ENCODE results near the gene MYO1D. TPM values are rescaled to one million over a fixed set of nuclear protein-coding genes. Genes with fewer than 3 reads are reported as not detected.

The MYO1D gene
- total RNA-seq, 1 donor: 94.0 TPM

DNA sequence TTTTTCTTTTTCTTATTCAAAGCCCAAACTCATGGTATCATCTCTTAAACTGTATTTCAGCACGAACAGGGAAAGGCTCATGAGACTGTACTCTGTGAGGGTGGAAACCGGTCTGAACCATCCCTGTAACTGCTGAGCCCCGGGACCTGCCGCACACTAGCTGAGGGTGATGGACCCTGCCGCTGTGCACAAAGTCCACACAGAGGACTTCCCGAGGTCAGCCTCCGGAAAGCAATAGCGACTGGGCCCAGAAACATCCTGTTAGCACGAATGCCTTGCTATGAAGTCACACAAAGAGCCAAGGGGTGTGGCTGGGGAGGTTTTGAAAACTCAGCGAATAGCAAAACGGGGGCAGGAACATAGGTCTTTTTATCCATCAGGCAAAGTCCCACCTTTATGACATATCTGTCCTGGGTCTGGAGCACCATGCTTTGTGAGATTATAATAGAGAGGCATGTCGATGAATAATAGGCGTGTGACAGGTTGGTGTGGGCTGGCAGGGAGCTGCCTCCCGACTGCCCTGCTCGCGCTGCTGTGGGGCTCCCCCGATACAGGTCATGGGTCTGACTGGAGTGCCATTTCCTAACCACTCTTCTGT, 356.7 kb downstream of the MYO1D start:
- DNase-seq (ENCODE audit: low read depth): no peak
- no peak overlapping the region for H3K4me3 ChIP-seq (ENCODE audit: low read depth, low read length)

DNA sequence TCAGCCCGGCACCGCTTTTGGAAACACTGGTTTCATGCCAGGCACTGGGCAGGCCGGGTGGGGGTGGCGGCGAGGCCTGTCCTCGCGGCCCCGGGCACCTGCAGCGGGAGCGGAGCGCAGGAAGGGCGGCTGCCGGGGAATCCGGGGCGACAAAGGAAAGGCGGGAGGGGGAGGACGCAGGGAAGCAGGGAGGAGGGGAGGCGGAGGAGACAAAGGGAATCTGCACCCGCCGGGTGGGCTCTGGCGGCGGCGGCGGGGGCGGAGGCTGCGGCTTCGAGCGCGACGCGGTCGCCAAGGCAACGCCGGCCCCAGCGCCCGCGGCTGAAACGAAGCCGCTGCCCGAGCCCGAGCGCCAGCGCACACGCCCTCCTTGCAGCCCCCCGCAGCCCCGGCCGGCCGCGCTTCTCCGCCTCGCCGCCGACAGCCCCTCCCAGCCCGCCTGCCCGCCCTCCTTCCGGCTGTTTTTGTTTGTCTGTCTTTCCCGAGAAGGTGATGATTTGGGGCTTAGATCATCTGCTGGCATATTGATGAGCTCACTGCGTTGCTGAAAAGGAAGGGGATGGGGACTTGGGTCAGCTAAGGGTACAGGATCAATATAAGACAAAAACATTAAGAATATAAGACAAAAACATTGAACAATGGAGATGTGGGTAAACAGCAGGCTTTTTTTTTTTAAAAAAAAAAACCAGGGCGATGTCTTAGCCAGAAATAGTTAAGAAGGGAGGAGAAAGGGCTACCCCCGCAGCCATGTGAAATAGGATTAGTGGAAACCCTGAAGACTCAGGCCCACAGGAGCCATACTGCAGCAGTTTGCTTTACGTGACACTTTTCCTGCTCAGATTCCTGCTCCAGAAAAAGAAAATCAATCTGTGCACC, 357.5 kb downstream of the MYO1D start:
- peak; percentile 4 for DNase-seq (ENCODE audit: low read depth)
- peak overlapping the region; percentile 49 for H3K4me3 ChIP-seq (ENCODE audit: low read depth, low read length)
- TF ChIP-seq, protein P1, sequence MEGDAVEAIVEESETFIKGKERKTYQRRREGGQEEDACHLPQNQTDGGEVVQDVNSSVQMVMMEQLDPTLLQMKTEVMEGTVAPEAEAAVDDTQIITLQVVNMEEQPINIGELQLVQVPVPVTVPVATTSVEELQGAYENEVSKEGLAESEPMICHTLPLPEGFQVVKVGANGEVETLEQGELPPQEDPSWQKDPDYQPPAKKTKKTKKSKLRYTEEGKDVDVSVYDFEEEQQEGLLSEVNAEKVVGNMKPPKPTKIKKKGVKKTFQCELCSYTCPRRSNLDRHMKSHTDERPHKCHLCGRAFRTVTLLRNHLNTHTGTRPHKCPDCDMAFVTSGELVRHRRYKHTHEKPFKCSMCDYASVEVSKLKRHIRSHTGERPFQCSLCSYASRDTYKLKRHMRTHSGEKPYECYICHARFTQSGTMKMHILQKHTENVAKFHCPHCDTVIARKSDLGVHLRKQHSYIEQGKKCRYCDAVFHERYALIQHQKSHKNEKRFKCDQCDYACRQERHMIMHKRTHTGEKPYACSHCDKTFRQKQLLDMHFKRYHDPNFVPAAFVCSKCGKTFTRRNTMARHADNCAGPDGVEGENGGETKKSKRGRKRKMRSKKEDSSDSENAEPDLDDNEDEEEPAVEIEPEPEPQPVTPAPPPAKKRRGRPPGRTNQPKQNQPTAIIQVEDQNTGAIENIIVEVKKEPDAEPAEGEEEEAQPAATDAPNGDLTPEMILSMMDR (IDR thresholded peaks at IDR 0.05; ENCODE audit: insufficient read depth, low read length): no peak

More for the DNA sequence above, 356.7 kb downstream of the MYO1D start:
- TF ChIP-seq, protein P1 (IDR thresholded peaks at IDR 0.05; ENCODE audit: insufficient read depth, low read length): no peak

DNA sequence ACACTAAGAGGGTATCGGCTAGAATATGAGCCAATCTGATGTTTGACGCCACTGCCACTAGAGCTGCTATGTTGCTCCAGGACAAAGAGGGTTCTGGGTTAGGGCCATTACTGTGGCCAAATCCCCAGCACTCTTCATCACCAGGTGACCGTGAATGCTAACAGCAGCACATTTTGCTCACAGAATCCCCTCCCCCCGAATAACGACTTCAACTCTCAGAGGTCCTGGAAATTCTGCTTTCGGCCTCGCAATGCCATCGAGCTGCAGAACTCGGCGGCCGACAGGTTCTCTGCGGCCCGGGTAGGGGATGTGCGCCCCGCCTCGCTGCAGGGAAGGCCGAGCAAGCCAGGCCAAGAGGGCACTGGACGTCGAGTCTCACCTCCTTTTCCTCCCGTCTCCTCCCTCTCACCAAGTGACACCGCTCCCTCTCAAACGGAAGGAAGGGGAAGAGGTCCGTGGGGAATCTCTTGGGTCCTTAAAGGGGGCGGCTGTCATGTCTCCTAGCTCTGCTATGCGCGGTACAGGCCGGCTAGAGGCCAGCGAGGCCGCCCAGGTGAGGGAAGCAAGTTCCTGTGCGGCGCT, 358.2 kb downstream of the MYO1D start:
- peak overlapping the region; percentile 49 for H3K4me3 ChIP-seq (ENCODE audit: low read depth, low read length)
- TF ChIP-seq, protein P1 (IDR thresholded peaks at IDR 0.05; ENCODE audit: insufficient read depth, low read length): no peak
- DNase-seq (ENCODE audit: low read depth): no peak

DNA sequence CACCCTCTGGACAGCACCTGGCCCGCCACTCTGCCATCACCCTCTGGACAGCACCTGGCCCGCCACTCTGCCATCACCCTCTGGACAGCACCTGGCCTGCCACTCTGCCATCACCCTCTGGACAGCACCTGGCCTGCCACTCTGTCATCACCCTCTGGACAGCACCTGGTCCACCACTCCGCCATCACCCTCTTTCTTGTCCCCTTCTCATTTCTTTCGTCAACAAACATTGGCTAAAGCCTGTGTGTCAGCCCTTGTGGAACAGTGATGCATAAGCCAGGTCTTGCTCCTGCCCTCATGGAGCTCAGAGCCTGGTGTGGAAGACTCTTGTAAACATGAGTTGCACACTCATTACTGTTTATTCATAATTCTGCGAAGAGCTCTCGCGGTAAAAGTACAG, 358.9 kb downstream of the MYO1D start:
- H3K4me3 ChIP-seq (ENCODE audit: low read depth, low read length): no peak overlapping the region
- TF ChIP-seq, protein P1 (IDR thresholded peaks at IDR 0.05; ENCODE audit: insufficient read depth, low read length): no peak
- DNase-seq (ENCODE audit: low read depth): no peak

DNA sequence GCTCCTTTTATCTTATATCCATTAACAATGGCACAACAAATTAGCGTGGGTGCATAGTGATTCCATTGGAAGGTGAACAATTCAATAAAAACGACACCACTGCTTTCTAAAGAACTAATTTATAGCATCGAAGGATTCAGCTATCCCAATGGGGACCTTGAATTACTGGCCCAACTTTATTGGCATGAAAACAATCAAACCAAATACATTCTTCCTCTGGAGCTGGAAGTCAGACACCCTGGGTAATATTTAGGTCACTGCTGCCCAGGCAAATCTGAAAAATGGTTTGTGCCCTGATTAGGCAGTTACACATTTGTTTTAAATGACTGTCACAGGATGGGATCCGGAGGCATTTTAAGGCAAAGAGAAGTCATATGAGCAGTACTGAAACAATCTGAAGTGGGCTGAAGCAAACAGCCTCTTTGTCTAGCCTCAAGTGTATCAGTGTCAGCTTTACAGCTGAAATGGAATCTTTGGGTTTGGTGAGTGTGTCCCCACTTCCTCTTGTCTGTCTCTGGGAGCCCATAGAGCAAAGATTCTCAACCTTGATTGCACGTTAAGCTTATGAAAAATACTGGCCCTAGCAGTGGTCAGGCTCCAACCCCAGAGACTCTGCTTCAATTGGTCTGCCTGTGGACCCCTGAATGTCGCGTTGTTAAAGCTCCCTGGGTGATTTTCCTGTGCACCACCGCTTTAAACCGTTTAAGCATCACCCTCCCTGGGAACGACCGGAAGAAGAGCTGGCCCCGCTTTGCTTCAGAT, 359.8 kb downstream of the MYO1D start:
- no peak for DNase-seq (ENCODE audit: low read depth)
- TF ChIP-seq, protein P1 (IDR thresholded peaks at IDR 0.05; ENCODE audit: insufficient read depth, low read length): no peak
- no peak overlapping the region for H3K4me3 ChIP-seq (ENCODE audit: low read depth, low read length)

DNA sequence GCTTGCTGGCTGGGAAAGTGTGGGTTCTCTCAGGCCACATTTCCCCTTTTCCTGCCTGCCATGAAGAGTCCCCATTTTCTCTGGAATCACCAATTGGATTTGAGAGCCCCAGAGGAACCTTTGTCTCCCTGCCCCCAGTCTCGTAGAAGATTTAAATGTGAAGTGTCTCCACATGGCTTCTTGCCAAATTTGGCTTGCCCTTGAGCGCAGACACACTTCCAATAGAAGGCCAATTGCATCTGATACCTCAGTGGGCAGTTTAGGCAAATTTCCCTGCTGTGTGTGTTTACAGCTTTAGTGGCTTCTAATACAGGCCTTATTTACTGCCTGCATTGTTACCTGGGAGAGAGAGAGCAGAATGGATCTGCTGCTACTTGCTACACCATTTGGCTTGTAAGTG, 360.5 kb downstream of the MYO1D start:
- no peak overlapping the region for H3K4me3 ChIP-seq (ENCODE audit: low read depth, low read length)
- TF ChIP-seq, protein P1 (IDR thresholded peaks at IDR 0.05; ENCODE audit: insufficient read depth, low read length): no peak
- no peak for DNase-seq (ENCODE audit: low read depth)
